KG1 (cell line): Measurements from ENCODE around the gene NCR3LG1.

Experiments
- DNase-seq: peaks from one replicate; lab custom pipeline; 2025; lab: John Stamatoyannopoulos, UW

NCR3LG1 gene, protein sequence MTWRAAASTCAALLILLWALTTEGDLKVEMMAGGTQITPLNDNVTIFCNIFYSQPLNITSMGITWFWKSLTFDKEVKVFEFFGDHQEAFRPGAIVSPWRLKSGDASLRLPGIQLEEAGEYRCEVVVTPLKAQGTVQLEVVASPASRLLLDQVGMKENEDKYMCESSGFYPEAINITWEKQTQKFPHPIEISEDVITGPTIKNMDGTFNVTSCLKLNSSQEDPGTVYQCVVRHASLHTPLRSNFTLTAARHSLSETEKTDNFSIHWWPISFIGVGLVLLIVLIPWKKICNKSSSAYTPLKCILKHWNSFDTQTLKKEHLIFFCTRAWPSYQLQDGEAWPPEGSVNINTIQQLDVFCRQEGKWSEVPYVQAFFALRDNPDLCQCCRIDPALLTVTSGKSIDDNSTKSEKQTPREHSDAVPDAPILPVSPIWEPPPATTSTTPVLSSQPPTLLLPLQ

DNA sequence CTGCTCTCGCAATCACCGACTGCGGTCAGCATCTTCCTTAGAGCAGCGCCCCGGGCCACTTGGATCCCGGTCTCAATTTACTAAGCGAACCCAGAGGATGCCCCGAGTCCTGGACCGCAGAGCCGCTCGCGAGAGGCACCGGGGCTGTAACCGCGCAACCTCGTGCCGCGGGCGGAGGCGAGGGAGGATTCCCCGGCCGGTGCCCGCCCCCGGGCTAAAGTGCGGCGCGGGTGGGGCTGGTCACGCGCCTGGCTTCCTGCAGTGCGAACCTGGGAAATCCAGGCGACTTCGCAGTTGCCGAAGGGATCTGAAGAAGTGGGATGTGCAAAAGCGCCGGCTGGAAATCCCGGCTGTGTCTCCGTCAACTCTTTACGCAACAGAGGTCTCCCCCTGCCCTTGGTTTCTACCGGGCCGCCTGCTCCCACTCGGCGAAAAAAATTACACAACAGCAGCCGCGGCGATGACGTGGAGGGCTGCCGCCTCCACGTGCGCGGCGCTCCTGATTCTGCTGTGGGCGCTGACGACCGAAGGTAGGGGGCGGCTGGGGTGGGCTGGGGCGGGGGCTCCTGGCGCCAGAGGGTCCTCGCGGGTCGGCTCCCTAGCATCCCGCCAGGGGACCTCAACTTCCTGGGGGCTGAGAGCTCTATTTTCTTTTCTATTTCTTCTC, at the start of gene NCR3LG1:
TSS of gene NCR3LG1 (plus strand) at position 291 of the 667 bp plus-strand sequence. CDS start at position 461, 170 bp downstream.
- DNase-seq: peak; percentile 15

DNA sequence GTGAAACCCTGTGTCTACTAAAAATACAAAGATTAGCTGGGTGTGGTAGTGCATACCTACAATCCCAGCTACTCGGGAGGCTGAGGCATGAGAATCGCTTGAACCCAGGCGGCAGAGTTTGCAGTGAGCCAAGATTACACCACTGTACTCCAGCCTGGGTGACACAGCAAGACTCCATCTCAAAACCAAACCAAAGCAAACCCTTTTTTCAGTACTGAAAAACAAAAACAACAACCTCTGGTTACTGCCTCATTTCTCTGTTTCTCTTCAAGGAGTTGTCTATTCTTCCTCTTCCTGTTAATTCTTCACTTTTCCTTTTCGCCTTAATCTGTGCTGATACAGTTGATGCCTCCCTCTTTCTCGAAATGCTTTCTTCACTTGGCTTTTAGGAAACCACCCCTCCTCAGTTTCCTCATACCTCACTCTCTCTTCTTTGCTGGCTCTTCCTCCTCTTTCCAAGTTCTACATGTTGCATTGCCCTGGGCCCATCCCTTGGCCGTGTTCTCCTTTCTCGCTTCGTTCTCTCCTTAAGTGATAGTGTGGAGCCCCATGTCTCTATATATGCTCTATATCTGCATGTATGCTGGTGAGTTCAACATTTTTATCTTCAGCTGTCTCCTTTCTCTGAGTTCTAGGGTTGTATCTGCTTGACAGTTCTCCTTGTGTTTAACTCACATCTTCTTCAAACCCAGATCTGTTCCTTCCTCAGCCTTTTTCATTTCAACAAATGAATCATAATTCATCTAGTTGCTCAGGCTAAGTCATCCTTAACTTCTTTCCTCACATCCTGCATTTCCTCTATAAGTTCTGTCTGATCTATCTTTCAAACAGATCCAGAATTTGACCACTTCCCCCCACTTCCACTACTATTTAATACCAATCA, 38.0 kb upstream of the NCR3LG1 start:
- no peak for DNase-seq

DNA sequence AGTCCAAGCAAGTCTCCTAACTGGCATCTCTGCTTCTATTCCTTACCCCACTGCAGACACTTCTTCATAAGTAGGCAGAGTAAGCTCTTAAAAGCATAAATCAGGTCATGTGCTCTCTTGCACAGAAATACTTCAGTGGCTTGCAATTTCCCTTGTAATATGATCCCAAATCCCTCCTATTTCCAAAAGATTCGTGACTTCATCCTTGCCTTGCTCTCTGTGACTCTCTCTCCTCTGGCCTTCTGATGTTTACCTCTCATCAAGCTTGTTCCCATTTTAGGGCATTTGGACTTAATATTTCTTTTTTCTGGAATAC, 37.4 kb upstream of the NCR3LG1 start:
- no peak for DNase-seq

DNA sequence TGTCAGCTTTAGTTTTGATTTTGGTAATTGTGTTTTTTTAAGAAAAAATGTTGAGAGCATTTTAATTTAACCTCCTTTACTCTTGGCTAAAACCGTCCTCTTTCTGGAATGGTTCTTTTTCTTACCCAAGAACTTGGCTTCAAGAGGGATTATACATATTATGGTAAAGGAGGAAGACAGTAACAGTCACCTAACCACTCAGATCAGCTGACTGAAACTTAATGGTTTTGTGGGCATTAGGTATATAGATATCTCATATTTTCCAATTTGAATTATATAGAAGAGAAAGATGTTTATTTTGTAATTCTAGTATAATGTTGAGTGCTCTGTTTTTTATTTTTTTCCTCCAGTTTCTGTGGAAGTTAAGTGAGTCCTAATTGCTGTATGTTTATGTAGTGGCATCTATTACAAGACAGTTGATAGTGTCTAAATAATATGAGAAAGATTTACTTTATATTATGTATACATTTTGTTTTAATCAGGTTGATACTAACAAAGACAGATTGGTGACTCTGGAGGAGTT, 36.6 kb upstream of the NCR3LG1 start:
- DNase-seq: no peak

DNA sequence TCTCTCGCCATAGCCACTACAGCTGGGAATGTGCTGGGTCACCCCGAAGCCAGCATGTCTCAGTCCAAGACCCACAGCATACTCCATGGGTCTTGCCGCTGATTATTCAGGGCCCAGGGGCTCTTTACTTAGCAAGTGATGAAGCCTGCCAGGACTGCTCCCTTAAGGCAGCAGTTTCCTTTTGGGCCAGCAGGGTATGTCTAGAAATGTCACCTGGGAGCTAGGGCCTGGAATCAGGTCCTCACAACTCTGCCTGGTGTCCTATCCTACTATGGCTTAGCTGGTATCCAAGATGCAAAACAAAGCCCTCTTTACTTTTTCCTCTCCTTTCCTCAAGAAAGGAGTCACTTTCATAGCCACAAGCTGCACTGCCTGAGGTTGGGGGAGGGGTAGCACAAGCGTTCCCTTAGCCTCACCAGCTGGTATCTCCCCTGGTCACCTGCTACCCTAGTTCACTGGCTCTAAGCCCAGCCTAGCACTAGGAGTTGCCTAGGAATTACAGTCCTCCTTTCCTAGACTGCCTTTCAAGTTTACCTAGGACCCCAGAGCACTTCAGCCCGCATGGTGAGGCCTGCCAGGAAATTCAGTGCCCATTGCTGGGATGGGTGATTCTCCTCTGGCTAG, 22.6 kb upstream of the NCR3LG1 start:
- DNase-seq: no peak

DNA sequence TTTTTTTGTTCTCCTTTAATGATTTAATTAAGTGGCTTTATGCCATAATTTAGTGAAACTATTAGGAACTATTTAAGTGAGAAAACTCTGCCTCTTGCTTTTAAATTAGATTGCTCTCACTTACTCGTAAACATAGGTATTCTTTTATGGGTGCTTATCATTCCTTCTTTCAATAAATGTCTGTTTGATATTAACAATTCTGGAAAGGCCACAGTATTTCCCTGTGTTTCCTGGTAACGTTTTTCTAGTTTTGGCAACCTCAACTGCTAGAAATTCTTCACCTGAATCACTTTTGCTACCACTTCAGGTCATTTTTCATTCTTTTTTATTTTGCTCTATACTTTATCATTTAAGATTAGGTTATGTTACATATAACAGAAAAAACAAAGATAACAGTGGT, 19.9 kb upstream of the NCR3LG1 start:
- no peak for DNase-seq

DNA sequence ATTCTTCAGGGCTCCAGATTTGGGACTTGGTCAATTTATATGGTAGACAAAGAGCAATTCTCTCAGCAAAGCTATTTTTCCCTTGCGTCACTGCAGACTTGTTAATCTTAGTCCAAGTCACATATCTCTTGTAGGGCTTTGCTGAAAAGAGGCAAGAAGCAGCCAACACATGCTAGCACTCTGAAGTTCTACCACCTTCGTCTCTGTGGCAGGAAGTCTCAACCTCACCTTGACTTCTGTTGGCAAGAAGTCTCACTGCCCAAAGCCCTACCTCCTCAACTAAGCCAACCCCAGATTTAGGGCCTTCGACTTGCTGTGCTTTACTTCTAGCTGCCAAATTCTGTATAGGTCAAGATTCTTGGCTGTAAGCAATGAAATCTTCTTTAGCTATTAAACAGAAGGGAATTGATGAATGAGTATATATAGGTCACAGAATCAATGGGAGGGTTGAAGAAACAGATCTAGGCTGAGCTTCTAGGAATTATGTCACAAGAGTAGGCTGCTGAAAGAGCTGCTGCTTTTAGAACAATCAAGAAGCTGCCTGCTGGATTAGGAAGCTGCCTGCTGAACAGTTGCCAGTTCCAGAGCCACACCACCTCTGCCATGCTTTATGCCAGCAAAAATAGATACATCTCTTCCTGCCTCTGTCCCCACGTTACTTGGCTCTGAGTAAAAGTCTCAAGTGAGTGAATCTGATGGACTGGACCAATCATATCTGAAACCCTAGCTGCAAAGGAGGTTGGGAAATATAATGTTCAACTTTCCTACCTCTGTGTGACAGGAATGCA, 17.6 kb upstream of the NCR3LG1 start:
- DNase-seq: no peak

DNA sequence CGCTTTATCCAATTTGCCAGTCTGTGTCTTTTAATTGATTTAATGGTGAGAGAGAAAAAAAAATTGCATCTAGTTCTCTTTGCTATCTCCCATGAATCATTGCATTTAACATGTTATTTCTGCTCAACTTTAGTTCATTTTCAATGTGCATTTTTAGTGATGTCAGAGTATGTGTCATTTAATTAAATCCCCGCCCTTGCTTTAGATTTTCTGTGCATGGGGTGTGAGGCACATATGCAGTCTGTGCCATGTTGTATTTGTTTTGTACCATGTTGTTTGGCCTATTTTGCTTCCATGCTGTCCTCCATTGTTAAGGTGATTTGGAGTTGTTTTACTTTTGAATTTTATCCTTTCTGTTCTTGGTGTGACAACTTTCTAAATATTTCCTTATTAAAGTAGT, 8.3 kb upstream of the NCR3LG1 start:
- no peak for DNase-seq

DNA sequence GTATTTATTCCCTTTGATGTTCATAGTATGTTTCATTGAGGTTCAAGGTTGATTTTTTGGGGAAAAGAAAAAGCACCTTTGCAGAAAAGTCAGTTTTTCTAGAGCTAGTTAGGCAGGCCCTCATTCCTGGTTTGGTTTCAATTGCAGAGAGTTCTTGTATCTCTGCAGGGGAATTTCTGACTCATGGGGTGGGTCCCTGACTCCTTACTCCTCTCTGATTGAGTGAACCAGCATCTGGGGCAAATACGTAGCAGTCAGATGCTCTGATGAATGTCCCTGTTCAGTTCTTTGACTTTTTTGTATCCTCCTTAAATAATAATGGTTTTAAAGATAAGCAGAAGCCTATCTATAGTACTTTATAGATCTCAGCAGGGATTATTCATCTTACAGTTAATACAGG, 7.7 kb upstream of the NCR3LG1 start:
- no peak for DNase-seq

DNA sequence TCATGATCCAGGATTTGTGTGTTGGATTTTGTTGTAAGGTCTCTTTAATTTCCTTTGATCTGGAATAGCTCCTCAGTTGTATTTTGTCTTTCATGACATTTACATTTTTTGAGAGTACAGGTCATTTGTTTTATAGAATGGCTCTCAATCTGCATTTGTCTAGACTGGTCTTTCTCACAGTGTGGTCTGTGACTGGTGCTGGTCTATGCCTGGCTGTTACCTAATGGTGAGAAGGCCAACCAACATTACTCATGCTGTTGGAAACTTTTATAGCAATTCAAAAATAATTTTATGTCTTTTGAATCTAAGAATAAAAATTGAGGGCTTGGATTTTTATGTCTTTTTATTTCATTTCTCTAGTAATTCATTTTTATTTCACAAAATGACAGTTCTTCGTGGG, 3.9 kb upstream of the NCR3LG1 start:
- no peak for DNase-seq

DNA sequence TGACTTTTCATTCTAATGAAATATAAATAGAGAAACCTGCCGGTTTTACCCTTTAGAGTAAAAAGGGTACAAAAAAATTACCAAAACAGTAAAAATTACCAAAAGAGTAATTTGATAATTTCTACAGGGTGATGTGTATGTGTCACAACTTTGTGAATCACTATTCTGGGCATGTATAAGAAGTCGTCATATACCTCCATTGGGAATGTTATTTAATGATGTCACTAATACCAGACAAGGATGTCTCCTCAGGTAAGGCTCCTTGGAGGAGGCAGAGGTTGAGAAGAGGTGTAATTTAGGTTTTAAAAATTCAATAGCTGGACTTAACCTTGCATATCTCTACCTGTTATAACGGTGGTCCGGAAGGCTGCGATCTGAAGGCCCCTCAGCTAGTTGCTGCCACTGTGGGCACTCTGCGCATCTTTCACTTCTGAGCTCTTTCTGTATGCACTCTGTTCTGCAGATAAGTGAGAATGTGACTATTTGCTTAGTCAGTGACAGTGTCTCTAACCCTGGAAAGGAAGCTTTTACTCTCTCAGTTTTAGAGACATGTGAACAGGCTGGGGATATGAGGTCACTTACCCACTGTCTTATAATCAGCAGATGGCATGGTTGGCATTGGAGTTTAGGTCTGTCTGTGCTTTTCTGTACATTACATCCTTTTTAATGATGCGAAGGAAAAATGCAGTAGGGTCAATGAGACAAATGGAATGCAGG, 987 bp upstream of the NCR3LG1 start:
- DNase-seq: no peak

DNA sequence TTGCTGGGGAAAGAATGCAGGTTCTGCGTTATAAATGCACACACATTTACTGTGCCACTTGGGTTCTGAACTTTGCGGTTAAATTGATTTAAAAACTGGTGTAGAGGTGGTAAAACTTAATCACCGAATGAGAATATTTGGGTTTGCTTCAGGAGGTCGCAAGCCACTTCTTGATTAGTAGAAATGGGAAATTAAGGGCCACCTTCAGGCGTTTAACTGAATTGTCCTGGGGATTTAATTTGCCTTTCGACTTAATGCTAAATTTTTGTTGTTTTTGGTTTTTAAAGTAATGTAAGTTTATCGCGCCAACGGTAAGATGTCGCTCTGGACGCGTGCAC, 459 bp upstream of the NCR3LG1 start:
- peak; percentile 3 for DNase-seq

DNA sequence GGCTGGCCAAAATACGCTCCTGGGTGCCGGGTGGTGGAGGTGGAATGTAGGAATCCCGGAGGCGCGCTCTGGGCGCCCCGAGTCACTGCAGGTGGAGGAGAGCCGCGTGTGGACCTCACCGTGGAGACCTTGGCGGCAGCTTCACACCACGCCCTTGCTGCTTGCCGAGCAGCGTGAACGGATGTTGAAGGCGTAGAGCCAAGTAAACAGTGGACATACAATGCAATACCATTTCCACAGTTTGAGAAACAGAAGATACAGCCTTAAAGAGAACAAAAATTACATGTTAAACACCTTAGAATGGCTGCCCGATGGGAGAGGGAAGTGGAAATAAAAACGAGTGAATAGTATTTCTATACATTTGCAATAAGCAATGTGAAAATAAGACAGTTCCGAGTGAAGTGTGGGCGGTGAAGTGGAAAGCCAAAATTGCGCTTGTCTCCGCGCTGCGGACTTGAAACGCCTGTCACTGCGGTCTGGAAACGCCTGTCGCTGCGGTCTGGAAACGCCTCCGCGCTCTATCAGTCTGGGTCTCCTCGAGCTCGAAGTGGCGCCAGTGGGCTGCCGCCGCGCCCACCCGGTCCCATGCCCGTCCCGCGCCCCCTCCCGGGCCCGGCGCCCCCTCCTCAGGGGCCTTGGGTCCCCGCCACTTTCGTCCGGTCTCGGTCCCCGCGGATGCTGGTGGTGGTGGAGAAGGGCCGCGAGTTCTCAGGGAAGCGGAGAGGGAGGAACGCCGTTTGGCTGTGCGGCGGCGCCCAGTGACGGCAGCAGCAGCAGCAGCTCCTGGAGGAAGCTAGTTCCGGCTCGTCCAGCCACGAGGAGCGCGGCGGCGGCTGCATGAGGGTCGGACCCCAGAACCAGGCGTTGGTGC, 1.6 kb downstream of the NCR3LG1 start:
- DNase-seq: peak; percentile 13

DNA sequence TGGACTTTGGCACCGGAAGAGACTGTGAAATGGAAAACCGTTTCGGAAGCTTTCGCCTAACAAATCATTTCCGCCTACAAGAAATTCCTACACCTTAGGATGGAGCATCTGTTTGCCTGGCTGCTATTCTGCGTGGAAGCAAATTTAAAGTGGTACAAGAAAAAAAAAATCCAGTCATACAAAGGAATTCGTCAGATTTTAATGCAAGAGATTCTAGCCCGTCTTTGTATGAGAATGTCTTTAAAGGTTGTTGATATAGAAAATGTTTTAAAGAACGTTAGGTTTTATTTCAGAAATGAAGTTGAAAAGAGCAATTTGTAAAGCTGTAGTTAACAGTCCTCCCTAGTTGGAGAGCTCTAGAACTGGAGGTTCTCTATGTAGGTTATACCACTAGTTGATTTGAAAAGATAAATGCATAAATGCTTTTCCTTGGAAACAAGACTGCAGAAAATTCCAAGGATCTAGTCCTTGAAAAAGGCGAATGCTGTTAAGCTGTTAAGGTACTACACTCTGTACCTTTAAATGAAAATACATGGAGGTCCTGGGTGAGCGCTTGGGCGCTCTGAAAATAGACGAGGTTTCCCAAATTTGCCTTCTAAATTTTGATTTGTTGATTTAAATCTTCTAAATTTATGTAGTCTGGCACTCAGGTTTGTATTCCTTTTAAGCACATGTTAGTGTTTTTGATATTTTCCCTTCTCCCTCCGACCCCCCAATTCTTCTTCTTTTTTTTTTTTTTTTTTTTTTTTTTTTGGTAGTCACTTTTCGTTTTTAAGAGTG, 2.4 kb downstream of the NCR3LG1 start:
- DNase-seq: no peak

DNA sequence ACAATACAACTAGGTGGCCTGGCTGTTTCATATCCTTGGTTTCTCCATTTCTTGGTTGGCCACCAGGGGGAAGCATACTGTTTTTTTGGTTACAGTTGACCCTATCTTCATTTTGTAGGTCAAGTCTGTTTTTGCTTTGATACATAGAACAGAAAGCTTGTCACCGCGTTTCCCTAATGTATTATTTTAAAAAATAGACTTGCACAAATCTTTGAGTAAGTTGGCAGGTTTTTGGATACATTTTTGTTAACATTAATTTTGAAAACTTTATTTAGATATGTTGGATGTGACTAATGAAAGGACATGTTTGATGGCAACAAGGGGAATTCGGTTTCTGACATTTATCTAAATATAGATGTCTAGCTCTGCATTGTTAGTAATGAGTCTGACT, 3.0 kb downstream of the NCR3LG1 start:
- DNase-seq: peak; percentile 42

DNA sequence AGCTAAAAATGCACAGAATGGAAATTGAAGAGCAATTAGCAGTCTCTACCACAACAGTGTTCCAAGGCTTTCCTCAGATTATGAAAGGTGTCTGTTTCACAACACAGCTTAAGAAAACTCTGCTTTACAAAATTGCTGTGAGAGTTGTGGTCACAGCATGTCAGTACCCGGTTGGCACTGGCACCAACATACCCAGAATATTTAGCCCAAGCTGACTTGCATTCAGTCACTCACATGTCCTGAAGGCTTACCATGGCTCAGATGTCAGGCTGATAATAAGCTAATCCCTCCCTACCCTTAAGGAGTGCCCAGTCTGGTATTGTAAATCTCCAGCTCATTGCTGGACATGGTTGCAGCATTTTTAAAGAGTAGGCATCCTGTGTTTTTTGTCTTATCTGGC, 14.9 kb downstream of the NCR3LG1 start:
- DNase-seq: no peak

DNA sequence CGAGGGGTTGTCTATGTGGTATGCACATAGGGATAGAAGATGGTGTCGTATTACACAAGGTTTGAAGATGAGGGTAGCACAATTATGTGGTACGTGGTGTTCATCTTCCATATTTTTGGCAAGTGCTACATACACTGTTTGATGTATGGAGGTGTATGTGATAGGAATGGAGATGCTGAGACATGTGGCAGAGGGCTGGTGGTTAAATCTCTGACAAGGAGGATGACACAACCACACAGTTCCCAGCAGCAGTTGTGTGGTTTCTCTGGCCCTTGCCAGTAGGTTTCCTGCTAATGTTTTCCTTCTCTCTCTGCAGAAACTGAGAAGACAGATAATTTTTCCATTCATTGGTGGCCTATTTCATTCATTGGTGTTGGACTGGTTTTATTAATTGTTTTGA, 17.0 kb downstream of the NCR3LG1 start:
- no peak for DNase-seq

DNA sequence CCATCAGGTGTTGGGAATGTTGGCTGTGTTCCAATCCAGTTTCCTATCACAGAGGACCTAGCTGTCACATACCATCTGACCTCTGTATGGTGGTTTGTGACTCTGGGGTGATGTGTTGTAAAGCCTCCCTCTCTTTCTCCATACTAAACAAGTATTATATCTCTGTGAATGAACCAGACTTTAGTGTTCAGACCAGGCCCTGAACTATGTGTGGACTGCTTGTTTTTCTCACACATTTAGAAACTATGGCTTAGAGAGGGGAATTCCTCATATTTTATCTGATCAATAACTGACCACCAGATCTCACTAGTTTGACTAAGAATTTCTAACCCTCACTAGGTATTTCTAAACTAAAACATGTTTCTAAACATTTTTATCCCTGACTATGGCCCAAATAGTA, 17.5 kb downstream of the NCR3LG1 start:
- DNase-seq: no peak

DNA sequence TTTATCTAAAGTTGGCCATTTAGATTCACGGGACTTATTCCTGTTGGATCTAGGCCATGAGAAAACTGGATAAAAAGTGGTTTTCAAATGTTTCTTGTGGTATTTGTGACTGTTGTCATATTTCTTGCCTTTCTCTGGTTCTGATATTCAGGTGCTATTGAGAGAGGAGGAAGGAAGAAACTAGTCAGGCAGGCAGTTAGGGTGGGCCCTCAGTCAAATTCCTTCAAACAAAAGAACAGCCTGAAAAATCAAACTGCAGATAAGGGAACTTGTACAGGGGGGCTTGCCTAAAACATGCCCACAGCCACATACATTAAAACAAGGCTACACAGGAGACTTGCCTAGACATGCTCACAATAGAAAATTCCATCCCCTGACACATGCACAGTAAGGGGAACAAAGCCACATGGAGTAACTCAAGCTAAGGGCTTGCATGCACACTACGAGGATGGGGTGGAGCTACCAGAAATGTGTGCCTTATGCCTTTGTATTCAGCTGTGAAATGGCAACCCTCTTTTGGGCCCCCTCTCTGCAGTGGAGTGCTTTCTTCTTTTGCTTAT, 18.2 kb downstream of the NCR3LG1 start:
- no peak for DNase-seq
